Keratinocyte (primary cell): ENCODE results near the gene ERFE. TPM values are rescaled to one million over a fixed set of nuclear protein-coding genes. Genes with fewer than 3 reads are reported as not detected.

Experiments
- DNase-seq: peaks from one replicate; pipeline ENCODE4 v3.0.0-alpha.2; 2011; ENCODE audit warnings: low read depth, missing footprints, low spot score
- FAIRE-seq: peaks from 2 replicates; lab custom pipeline; 2011; peaks lifted over from hg19 to GRCh38; lab: Jason Lieb, UNC
- H2AFZ ChIP-seq: 2 replicates; pipeline ENCODE4 v1.6.0; 2012; ENCODE audit warnings: low read length, control low read depth, inconsistent platforms; ENCODE audit not compliant: control insufficient read depth
- H3K27ac ChIP-seq: 2 replicates; pipeline ENCODE4 v1.5.1; 2011; ENCODE audit warnings: low read length; ENCODE audit not compliant: control insufficient read depth, insufficient read depth
- H3K27me3 ChIP-seq: 3 replicates; pipeline ENCODE4 v1.6.0; 2011; ENCODE audit warnings: low read length; ENCODE audit not compliant: control insufficient read depth, insufficient read depth; ENCODE audit errors: extremely low read depth
- H3K36me3 ChIP-seq, 2 experiments: 2 replicates in 1 of 2; 3 replicates in 1 of 2; pipeline ENCODE4 v1.5.1; 2011; ENCODE audit warnings: low read length in 2 of 2, mild to moderate bottlenecking in 1 of 2; ENCODE audit not compliant: control insufficient read depth in 2 of 2, insufficient read depth in 2 of 2; ENCODE audit errors: extremely low read depth in 1 of 2
- H3K4me1 ChIP-seq: 3 replicates; pipeline ENCODE4 v1.5.1; 2011; ENCODE audit warnings: low read length; ENCODE audit not compliant: control insufficient read depth, insufficient read depth; ENCODE audit errors: extremely low read depth
- H3K4me2 ChIP-seq: 3 replicates; pipeline ENCODE4 v1.6.0; 2011; ENCODE audit warnings: low read depth, low read length; ENCODE audit not compliant: control insufficient read depth, insufficient read depth; ENCODE audit errors: extremely low read depth
- H3K4me3 ChIP-seq, 3 experiments: fragments of 200-600 bp in 1 of 3; sonication (generic) in 1 of 3; 2 replicates in 2 of 3; 3 replicates in 1 of 3; pipeline ENCODE4 v1.5.1; 2011 to 2016; ENCODE audit warnings: low read length in 3 of 3, mild to moderate bottlenecking in 3 of 3, control low read depth in 2 of 3, inconsistent platforms in 1 of 3, low read depth in 1 of 3, mixed read lengths in 1 of 3, mixed run types in 1 of 3, moderate library complexity in 1 of 3; ENCODE audit not compliant: control insufficient read depth in 2 of 3, insufficient read depth in 2 of 3; ENCODE audit errors: extremely low read depth in 1 of 3
- H3K79me2 ChIP-seq: 2 replicates; pipeline ENCODE4 v1.6.0; 2012; ENCODE audit warnings: low read length; ENCODE audit not compliant: control insufficient read depth, insufficient read depth
- H3K9ac ChIP-seq: 3 replicates; pipeline ENCODE4 v1.6.0; 2011; ENCODE audit warnings: low read length; ENCODE audit not compliant: control insufficient read depth, insufficient read depth; ENCODE audit errors: extremely low read depth
- H3K9me1 ChIP-seq: 3 replicates; pipeline ENCODE4 v1.6.0; 2011; ENCODE audit warnings: low read length; ENCODE audit not compliant: control insufficient read depth, insufficient read depth; ENCODE audit errors: extremely low read depth
- H3K9me3 ChIP-seq: 2 replicates; pipeline ENCODE4 v1.5.1; 2012; ENCODE audit warnings: low read depth, low read length; ENCODE audit not compliant: control insufficient read depth
- H4K20me1 ChIP-seq: 3 replicates; pipeline ENCODE4 v1.6.0; 2011; ENCODE audit warnings: low read length; ENCODE audit not compliant: control insufficient read depth, insufficient read depth; ENCODE audit errors: extremely low read depth
- CTCF ChIP-seq, 3 experiments: IDR thresholded peaks in 1 of 3; conservative IDR thresholded peaks in 1 of 3; optimal IDR thresholded peaks in 1 of 3; 2 replicates in 2 of 3; 3 replicates in 1 of 3; pipeline versions ENCODE3 to v1.5.1; 2011; ENCODE audit warnings: low read length in 3 of 3, mild to moderate bottlenecking in 3 of 3, moderate library complexity in 2 of 3, control low read depth in 1 of 3, inconsistent platforms in 1 of 3; ENCODE audit not compliant: insufficient read depth in 2 of 3; ENCODE audit errors: extremely low read depth in 1 of 3
- EZH2 ChIP-seq: IDR thresholded peaks from one replicate; pipeline ENCODE4 v1.6.1; 2012; ENCODE audit warnings: inconsistent platforms, mild to moderate bottlenecking, low read length, moderate library complexity
- dilution Hi-C: fragments of 300-500 bp; cut with MboI; formaldehyde crosslinking; loops from one replicate; pipeline ENCODE4 v1.7.0; 2020; ENCODE audit warnings: low sequenced_read_pairs; ENCODE audit not compliant: extremely low pct_ligation_motif_present
- polyA plus RNA-seq, 5 experiments: library from polyadenylated mRNA; depleted of rRNA in 3 of 5; stranded (reverse) in 3 of 5; stranded (forward) in 1 of 5; unstranded in 1 of 5; fragments of >200 nt; gene quantifications; 1 replicate in 1 of 5; 2 replicates in 3 of 5; 3 replicates in 1 of 5; pipeline versions ENCODE4 v1.2.1 to v1.2.3, GENCODE V29; 2011 to 2012; ENCODE audit warnings: missing spikeins in 2 of 5, low read depth in 1 of 5, low replicate concordance in 1 of 5

Gene ERFE
- polyA plus RNA-seq, 1 donor (not counting 4 experiments of a cell fraction or from before 2014, with no cell fraction given) = 0.14 TPM

DNA sequence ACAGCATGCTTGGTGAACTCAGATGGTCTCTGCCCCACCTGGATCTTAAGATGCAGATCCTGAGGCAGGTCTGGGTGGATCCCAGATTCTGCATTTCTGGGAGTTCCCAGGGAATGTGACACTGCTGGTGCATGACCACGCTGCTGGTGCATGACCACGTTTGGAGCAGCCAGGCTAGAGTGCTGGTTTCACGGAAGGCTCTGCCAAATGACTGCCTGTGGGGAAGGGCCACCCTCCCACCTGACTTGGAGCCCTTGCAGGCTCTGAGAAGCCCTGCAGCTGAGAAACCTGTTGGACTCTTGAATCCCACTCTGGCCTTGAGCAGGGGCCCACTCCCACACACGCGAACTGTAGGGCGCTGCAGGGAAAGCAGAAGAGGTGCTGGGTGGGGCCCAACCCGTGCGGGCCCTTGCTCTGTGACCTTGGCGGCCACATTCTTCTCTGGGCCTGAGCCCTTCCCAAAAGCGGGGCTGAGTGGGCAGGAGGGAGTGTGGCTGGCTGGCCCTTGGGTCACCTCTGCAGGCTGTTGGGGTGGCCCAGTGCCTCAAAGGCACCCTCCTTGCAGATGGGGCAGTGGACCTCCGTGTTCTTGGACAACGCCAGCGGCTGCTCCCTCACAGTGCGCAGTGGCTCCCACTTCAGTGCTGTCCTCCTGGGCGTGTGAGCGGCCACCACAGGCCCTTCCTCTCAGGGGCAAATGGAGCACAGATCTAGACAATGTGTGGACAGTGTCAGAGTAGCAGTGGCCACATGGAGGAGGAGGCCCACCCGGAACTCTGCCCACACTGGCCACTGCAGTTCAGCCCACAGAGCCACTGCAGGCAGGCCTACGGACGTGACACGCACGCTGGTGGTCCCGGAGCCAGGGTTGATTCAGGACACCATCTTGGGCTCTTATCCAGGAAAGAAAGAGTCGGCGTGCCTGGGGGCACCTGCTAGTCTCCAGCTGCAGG lies 7.9 kb downstream of the ERFE start:
- Histone ChIP-seq H3K79me2 (no peaks in the 10 kb centered on the region), H4K20me1 (no peaks in the 10 kb centered on the region), H3K36me3 (peaks cover 7 to 33% of the 10 kb centered on the region in 2 experiments), H3K9ac (no peak overlapping the region), H2AFZ (no peak overlapping the region), H3K27ac (no peak overlapping the region), H3K9me3 (no peaks in the 10 kb centered on the region), H3K4me2 (no peak overlapping the region), H3K9me1 (no peaks in the 10 kb centered on the region), H3K4me3 (no peak overlapping the region), H3K4me1 (peaks cover 33% of the 10 kb centered on the region), H3K27me3 (peaks cover 19% of the 10 kb centered on the region)
- dilution Hi-C loops = no loop called here
- no peak for DNase-seq
- no peak for FAIRE-seq
- TF ChIP-seq CTCF (optimal IDR thresholded peaks at IDR 0.05 in 1 of 3, IDR thresholded peaks at IDR 0.05 in 1 of 3, conservative IDR thresholded peaks at IDR 0.05 in 1 of 3; ENCODE audit: extremely low read depth in 1 of 3, insufficient read depth in 2 of 3, low read length in 3 of 3) (no peak), EZH2 (no peak)

- Histone ChIP-seq H3K4me3 (no peak overlapping the region), H3K27ac (no peak overlapping the region), H3K9ac (no peak overlapping the region), H4K20me1 (no peaks in the 10 kb centered on the region), H3K4me2 (no peak overlapping the region), H3K79me2 (no peaks in the 10 kb centered on the region), H3K9me1 (no peaks in the 10 kb centered on the region), H3K27me3 (peaks cover 16% of the 10 kb centered on the region), H3K4me1 (peaks cover 34% of the 10 kb centered on the region), H2AFZ (no peak overlapping the region), H3K9me3 (no peaks in the 10 kb centered on the region), H3K36me3 (peaks cover 10 to 38% of the 10 kb centered on the region in 2 experiments)
- FAIRE-seq (no peak), DNase-seq (no peak)
- TF ChIP-seq EZH2 (no peak), CTCF (optimal IDR thresholded peaks at IDR 0.05 in 1 of 3, IDR thresholded peaks at IDR 0.05 in 1 of 3, conservative IDR thresholded peaks at IDR 0.05 in 1 of 3; ENCODE audit: extremely low read depth in 1 of 3, insufficient read depth in 2 of 3, low read length in 3 of 3) (no peak)
- dilution Hi-C loops = no loop called here
These were observed 8.6 kb downstream of the ERFE start for GRCh38 chr2:238167344-238167715.
